ENCODE measurements around the gene TBPL1. TPM values are rescaled to one million over a fixed set of nuclear protein-coding genes. Genes with fewer than 3 reads are reported as not detected.
A peak's percentile ranks its signal among the peaks of the same experiment; 100 is the strongest.

TBPL1 gene
- polyA plus RNA-seq, 2 of the 4 experiments (the other 2 are of a cell fraction): 22.4 to 41.1 TPM

GRCh38 chr6:134029495-134030455 lies 76.8 kb downstream of the TBPL1 start:
- ATAC-seq (peak; percentile 66 to 84; a peak in 5 of 6 replicates), FAIRE-seq (no peak), DNase-seq (ENCODE audit: low read depth in 1 of 2, low spot score in 1 of 2) (peak; percentile 6 to 78)
- H3K9me3 ChIP-seq: no peaks in the 10 kb centered on the region
- ChIA-PET CTCF (interaction anchor here (1.5 kb wide), 1 partner anchor 34 kb away, joined by 4 read pairs; no protein-coding TSS in a partner anchor), POLR2A (no interaction called here)
- H3K4me3 ChIP-seq: no peak overlapping the region
- WGBS (ENCODE audit: missing lambda C conversion rate): 39% methylated on average over 6 of the region's 6 CpGs
- TF ChIP-seq, protein P1, sequence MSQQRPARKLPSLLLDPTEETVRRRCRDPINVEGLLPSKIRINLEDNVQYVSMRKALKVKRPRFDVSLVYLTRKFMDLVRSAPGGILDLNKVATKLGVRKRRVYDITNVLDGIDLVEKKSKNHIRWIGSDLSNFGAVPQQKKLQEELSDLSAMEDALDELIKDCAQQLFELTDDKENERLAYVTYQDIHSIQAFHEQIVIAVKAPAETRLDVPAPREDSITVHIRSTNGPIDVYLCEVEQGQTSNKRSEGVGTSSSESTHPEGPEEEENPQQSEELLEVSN (IDR thresholded peaks at IDR 0.05; ENCODE audit: borderline replicate concordance, low read depth): no peak
- peak; percentile 45; the same call in 1 of the 2 replicates for TF ChIP-seq JUNB (IDR thresholded peaks at IDR 0.05)
- 0 out of 2 replicates have a peak, but pooled peaks have one; percentile 27 for TF ChIP-seq MAX (IDR thresholded peaks at IDR 0.05)
- TF ChIP-seq GATA3 (IDR thresholded peaks at IDR 0.05; ENCODE audit: borderline replicate concordance): peak; percentile 89
- no peak for TF ChIP-seq FOSL2 (IDR thresholded peaks at IDR 0.05)
- peak; percentile 36; the same call in 1 of the 2 replicates for TF ChIP-seq FOSL2 (CRISPR knock-in tag; IDR thresholded peaks at IDR 0.05)
- H3K27ac ChIP-seq: peak overlapping the region; percentile 55 to 77
- peak overlapping the region; percentile 52 for H3K4me2 ChIP-seq
- H3K4me1 ChIP-seq: peaks cover 30% of the 10 kb centered on the region

DNA sequence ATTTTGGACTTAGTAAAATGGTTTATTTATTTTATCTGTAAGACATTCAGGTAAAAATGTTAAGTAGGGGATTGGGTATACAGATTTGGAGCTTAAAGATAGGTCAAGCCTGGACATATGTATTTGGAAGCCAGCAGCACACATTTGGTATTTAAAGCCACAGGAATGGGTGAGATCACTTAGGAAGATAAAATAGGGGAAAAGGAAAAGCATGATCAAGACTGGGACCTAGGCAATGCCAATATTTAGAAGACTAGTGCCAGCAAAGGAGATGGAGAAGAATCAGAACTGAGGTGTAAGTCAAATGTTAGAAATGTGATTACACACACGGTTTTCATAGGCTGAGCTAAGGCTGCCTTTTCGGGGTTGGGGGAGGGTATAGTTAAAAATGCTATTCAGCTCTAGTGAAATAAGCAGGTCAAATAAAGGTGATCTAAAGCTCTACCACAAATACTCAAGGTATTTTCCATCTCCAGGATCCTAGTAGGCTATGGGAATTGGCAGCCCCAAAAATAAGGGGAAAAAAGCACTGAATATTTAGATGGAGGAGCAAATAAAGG lies 78.8 kb downstream of the TBPL1 start:
- ChIA-PET CTCF (interaction anchor here (0.9 to 2.5 kb wide), 2 partner anchors 31 to 59 kb away, joined by 3 to 7 read pairs; no protein-coding TSS in a partner anchor), POLR2A (no interaction called here)
- DNase-seq (ENCODE audit: low read depth in 1 of 2, low spot score in 1 of 2) (no peak), FAIRE-seq (no peak), ATAC-seq (no peak)
- Histone ChIP-seq H3K4me2 (no peak overlapping the region), H3K27ac (no peak overlapping the region), H3K4me3 (no peak overlapping the region), H3K9me3 (no peaks in the 10 kb centered on the region), H3K4me1 (peaks cover 38% of the 10 kb centered on the region)
- TF ChIP-seq NFE2L2 (conservative IDR thresholded peaks at IDR 0.05; ENCODE audit: low read length) (no peak), HEYL (CRISPR knock-in tag; IDR thresholded peaks at IDR 0.05) (no peak)
- TF ChIP-seq, protein P2, sequence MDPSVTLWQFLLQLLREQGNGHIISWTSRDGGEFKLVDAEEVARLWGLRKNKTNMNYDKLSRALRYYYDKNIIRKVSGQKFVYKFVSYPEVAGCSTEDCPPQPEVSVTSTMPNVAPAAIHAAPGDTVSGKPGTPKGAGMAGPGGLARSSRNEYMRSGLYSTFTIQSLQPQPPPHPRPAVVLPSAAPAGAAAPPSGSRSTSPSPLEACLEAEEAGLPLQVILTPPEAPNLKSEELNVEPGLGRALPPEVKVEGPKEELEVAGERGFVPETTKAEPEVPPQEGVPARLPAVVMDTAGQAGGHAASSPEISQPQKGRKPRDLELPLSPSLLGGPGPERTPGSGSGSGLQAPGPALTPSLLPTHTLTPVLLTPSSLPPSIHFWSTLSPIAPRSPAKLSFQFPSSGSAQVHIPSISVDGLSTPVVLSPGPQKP (IDR thresholded peaks at IDR 0.05; ENCODE audit: low read depth, low read length): no peak
- WGBS (ENCODE audit: missing lambda C conversion rate): 86% methylated on average over 2 of the region's 2 CpGs

- peaks cover 27% of the 10 kb centered on the region for H3K4me1 ChIP-seq
- 0 out of 6 replicates have a peak overlapping the region, but pooled peaks of 1 of the 2 experiments have one; percentile 16 for H3K27ac ChIP-seq
- H3K4me2 ChIP-seq: no peak overlapping the region
- no peaks in the 10 kb centered on the region for H3K9me3 ChIP-seq
- FAIRE-seq (no peak), DNase-seq (ENCODE audit: low read depth in 1 of 2, low spot score in 1 of 2) (no peak), ATAC-seq (no peak)
- CTCF ChIA-PET: interaction anchor here (1.5 to 2.3 kb wide), 2 partner anchors 29 to 111 kb away, joined by 5 to 6 read pairs; no protein-coding TSS in a partner anchor
- POLR2A ChIA-PET: no interaction called here
- TF ChIP-seq MAZ (IDR thresholded peaks at IDR 0.05; ENCODE audit: borderline replicate concordance, low read depth, low read length): no peak
- TF ChIP-seq BHLHE40 (IDR thresholded peaks at IDR 0.05; ENCODE audit: low read depth, low read length): no peak
- H3K4me3 ChIP-seq: no peak overlapping the region
- WGBS (ENCODE audit: missing lambda C conversion rate): 78% methylated on average over 1 of the region's 1 CpG
Measured at GRCh38 chr6:134034478-134034877, 81.5 kb downstream of the TBPL1 start.

GRCh38 chr6:134034961-134035822 lies 82.2 kb downstream of the TBPL1 start:
- Histone ChIP-seq H3K4me3 (no peak overlapping the region), H3K9me3 (no peaks in the 10 kb centered on the region), H3K4me1 (peaks cover 20% of the 10 kb centered on the region), H3K4me2 (peak overlapping the region; percentile 40), H3K27ac (peak overlapping the region in 1 of 2 experiments; percentile 51; a peak in 2 of 6 replicates)
- DNase-seq (ENCODE audit: low read depth in 1 of 2, low spot score in 1 of 2) (no peak), FAIRE-seq (no peak), ATAC-seq (no peak; a peak in 1 of 6 replicates)
- ChIA-PET CTCF (interaction anchor here (0.7 to 2.3 kb wide), 3 partner anchors 23 to 111 kb away, joined by 4 to 6 read pairs (median 4); no protein-coding TSS in a partner anchor), POLR2A (no interaction called here)
- no peak for TF ChIP-seq ZSCAN20 (CRISPR knock-in tag; IDR thresholded peaks at IDR 0.05)
- TF ChIP-seq RCOR1 (IDR thresholded peaks at IDR 0.05; ENCODE audit: low read depth, low read length): no peak
- no peak for TF ChIP-seq NR3C1 (IDR thresholded peaks at IDR 0.05)
- TF ChIP-seq NFE2L2 (conservative IDR thresholded peaks at IDR 0.05; ENCODE audit: low read length): no peak
- no peak for TF ChIP-seq PBX3 (IDR thresholded peaks at IDR 0.05)
- TF ChIP-seq, protein P3, sequence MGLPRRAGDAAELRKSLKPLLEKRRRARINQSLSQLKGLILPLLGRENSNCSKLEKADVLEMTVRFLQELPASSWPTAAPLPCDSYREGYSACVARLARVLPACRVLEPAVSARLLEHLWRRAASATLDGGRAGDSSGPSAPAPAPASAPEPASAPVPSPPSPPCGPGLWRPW (IDR thresholded peaks at IDR 0.05): no peak
- TF ChIP-seq JUN (IDR thresholded peaks at IDR 0.05): no peak
- WGBS (ENCODE audit: missing lambda C conversion rate): 86% methylated on average over 6 of the region's 7 CpGs
